Ramos (cell line): Measurements from ENCODE around the gene ETV6.

Experiments used
- in situ Hi-C: fragments of 300-500 bp; cut with MboI; formaldehyde crosslinking; loops from one replicate; pipeline ENCODE4 v1.14.3; 2022; ENCODE audit warnings: low sequenced_read_pairs; ENCODE audit not compliant: unreplicated experiment

The ETV6 gene

GRCh38 chr12:11749943-11750690 lies 100.6 kb downstream of the ETV6 start:
- in situ Hi-C loops: loop anchor here (10.0 kb wide), 1 partner anchor 275 kb away; no protein-coding TSS in a partner anchor

GRCh38 chr12:11752403-11753149 lies 103.1 kb downstream of the ETV6 start:
- in situ Hi-C loops: no loop called here

DNA sequence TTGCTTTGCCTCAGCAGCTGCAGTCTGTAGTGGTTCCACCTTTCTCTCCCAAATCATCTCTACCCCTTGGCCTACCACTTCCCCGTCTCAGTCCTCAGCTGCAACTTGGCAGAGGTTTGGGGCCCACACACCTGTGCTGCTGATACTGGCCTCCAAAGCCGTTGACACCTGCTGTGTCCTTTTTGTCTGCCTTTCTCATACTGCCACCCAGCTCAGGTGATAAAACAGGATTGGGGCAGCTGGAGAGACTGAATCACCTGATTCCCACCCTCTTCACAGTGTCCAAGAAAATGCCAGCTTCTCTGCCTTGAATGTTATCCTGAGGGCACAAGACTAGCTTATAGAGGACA lies 103.7 kb downstream of the ETV6 start:
- in situ Hi-C loops: no loop called here

DNA sequence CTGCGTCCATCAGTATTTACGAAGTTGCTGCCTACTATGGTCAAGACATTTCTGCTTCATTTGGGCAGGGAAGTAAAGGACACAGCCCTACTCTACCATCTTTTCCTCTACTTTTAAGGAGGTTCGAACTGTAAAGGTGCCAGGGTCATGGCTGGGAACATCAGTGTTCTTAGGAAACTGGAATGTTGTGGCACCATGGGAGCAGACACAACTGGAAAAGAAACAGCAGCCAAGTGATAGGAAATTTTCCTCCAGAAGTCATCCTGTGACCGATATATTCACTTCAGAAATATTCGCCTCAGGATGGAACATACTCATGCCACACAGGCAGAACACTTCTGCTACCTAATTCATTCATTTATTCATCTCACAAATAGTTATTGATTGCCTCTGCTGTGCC lies 104.4 kb downstream of the ETV6 start:
- in situ Hi-C loops: no loop called here

DNA sequence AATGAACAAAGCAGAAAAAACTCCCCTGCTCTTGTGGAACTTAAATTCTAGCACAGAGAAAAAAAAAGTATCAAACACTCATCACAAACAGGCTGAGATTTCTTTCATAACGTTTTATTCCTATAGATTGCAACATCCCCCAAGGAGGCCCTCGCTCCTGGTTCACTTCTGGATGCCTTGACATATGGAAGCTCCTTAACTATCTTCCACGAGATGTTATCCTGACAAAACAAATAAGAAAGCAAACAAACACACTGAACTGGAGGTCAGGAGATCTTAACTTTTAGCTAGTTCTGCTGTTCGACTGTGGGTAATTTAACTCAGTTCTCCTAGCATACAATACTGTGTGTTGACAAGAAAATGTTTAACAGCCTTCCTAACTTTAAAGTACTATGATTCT lies 104.8 kb downstream of the ETV6 start:
- in situ Hi-C loops: no loop called here

- in situ Hi-C loops: no loop called here
Observed at GRCh38 chr12:11755302-11755930, 105.9 kb downstream of the ETV6 start.

GRCh38 chr12:11756022-11756421 lies 106.5 kb downstream of the ETV6 start:
- in situ Hi-C loops: no loop called here

DNA sequence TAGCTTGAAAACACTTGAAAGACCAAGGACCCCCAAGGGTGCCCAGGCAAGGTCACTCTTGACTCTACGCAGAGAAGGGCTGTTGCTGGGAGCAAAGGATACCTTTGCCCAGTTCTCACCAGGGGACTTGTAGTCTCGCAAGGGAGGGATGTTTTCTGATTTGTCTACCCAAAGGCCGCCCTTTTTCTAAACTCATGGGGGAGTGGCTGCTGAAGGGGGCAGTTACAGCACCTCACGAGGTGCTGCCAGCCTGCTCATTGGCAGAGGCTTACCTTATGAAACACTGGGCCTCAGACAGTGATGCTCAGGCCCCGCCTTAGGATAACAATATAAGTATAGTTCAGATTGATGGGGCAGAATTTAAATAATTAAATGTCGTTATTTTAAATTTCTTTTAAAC lies 107.0 kb downstream of the ETV6 start:
- in situ Hi-C loops: no loop called here

- in situ Hi-C loops: no loop called here
Observed at GRCh38 chr12:11757095-11757494, 107.6 kb downstream of the ETV6 start.

DNA sequence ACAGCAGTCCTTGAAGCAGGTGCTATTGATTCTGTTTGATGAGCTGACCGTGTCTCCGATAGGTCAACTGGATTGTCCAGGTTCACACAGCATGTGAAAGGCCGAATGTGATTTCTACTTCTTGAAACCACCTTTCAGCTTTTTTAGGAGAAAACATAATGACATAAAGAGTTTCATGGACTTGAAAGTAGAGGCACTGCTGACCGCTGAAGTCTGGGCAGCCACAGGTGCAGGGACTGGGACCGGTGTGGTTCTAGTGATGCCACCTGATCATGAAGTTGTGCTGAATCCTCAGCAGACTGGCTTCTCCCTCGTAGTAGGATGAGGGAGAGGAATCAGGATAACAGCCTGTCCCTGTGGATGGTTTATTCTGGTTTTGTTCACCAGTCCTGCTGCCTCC lies 108.1 kb downstream of the ETV6 start:
- in situ Hi-C loops: no loop called here

DNA sequence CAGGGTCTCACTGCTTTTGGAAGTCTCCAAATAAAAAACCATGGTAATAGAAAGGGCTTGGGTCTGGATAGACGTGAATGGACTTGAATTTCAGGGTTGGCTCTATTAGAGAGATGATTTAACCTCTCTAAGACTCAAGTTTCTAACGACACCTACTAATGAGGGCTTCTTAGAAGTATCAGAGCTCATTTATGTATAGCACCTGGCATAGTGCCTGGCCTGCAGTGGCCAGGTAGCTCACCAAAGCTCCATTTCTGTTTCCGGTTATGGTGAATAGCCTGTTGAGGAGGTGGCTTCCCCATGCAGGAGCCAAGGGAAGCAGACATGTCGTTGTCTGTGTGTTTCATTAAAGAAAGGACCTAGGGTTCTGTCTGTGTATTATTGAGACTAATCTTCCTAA lies 108.6 kb downstream of the ETV6 start:
- in situ Hi-C loops: no loop called here

GRCh38 chr12:11758510-11759493 lies 109.3 kb downstream of the ETV6 start:
- in situ Hi-C loops: no loop called here

GRCh38 chr12:11759494-11759878 lies 110.0 kb downstream of the ETV6 start:
- in situ Hi-C loops: no loop called here

- in situ Hi-C loops: no loop called here
Observed at GRCh38 chr12:11759899-11760298, 110.4 kb downstream of the ETV6 start.

- in situ Hi-C loops: no loop called here
Observed at GRCh38 chr12:11761869-11762567, 112.5 kb downstream of the ETV6 start.

DNA sequence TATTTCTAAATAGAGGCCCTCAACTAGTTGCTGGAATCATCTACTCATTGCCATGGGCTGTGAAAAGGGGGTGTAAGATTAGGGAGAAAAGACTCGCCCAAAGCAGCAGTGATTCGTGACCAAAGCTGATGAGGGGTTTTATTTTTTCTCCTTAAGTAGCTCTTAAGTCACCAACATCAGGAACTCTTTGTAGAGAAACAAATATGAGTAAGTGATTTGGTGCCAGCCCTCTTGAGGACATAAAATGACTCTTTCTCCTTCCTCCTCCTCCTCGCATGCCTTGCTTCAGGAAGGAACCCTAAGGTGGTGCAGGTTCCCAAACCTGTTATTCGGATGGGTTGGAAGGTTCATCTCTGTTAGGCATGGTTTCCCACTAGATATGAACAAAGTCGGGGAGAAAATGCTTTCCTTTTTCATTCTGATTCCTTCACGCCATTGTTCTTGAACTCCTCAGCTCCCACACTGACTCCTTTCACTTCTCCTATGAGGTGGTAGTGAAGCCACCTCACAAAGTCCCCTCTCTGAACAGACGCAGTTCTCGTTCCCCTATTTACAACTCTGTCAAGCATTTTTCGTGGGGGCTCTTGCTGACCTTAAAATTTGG lies 113.4 kb downstream of the ETV6 start:
- in situ Hi-C loops: no loop called here

DNA sequence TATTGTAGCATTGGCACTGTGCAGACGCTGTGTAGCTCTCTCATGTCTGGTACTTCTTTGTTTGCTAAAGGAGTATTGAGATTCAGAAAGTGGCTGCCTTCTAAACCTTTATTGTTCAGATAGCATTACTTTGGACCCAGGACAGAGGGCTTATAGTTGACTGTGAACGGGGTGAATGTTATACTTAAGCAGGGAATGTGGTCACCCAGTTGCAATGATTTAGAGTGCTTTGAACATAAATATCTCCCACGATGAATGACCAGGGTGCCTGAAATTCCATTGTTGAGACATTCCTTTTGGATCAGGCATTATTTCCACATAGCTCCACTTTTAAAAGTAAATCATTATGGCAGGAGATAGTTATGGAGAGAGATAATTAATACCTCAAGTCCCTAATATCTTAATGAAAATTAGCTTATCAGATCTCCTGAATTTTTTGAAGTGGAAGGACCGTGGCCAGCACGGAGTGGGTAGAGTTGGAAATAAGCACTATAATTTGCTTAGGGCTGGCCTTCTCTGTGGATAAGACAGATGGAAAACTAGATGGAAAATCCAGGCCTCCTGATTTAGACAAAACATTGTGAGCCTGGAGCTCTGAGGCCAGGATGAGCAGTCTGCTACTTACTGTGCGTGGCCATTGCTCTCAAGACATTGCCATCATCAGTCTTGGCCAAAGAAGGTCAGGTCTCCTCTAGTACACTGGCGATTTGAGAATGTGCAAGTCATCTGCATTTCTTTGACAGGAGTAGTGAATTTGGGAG lies 114.5 kb downstream of the ETV6 start:
- in situ Hi-C loops: no loop called here

DNA sequence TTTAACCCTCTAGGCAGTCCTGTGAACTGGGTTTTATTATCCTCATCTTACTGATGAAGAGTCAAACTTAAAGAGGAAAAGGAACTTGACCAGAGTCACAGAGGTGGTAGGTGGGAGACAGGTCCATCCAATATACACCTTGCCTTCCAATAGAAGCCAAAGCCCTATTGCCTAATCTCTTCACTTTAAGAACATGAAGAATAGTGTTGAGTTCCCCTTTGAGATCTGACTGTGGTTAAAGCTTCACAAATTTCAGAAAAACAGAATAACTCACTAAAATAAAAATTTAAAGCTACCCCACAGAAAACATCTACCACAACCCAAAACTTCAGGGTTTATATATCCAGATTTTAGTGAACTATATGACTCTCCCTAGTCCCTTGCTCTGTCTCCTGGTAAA lies 115.4 kb downstream of the ETV6 start:
- in situ Hi-C loops: no loop called here

DNA sequence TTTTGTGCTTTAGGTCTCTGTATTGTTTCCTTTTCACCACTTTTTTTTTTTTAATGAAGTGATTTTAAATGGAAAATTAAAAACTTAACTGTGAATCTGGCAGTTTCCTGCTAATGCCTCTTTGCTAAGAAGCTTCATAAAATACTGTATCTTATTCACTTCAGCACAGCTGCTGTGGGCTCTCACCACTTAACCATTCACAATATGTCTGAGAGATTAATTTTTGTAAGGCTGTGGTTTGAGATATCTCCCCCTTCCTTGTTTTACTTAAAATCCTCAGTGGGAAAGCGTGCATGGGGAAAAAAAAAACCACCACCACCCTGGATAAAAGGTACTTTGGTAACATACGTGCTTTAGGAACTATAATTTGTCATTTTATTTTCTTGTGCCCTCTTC lies 115.9 kb downstream of the ETV6 start:
- in situ Hi-C loops: no loop called here
